Measurements from ENCODE around the gene PARD3B. TPM values are rescaled to one million over a fixed set of nuclear protein-coding genes. Genes with fewer than 3 reads are reported as not detected.
"Not testable (repeated sequence)": the region's sequence is repeated elsewhere in the genome, so short reads cannot be mapped to it uniquely, and the experiment has no call there.

Gene PARD3B
- polyA plus RNA-seq, 3 donors: 36.3 to 41.4 (median 37.7) TPM

DNA sequence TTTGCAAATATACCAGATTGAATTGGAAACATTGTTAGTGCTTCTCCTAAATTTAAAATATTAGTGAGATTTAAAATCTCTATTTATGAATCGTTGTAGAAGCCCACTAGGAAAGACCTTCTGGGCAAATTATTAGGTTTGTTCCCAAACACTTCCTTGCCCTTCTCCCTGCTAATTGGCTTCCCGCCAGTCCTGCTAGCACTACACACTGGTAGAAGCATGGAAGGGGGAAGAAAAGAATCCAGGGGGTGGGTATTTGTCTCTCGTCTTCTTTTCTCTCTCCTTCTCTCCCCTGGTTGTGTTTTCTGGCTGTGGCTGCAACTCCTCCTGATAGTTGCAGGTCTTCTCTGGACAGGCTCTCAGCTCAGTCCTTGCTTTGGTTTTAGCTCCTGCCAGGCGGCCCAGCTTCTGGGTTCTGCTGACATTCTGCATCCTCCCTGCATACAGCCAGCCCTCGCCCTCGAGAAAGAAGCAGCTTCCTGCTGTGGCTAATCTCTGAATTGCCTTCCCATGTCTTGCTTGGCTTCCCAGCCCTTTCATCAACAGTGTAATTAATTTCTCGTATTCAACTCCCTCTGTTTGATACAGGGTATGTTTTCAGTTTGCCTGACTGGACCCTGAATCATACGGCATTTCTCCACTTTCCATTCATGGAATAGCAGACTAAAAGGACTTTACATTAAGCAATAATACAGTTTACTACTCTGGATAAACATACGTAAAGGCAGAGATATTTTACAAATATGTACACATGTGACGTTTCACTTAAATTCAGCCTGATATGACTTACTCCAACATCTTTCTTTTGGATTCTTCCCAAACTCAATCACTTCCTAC, 6.9 kb upstream of the PARD3B start:
- peak in 1 of 3 donors; percentile 9 for DNase-seq (ENCODE audit: low read depth in 3 of 3, low spot score in 2 of 3)

DNA sequence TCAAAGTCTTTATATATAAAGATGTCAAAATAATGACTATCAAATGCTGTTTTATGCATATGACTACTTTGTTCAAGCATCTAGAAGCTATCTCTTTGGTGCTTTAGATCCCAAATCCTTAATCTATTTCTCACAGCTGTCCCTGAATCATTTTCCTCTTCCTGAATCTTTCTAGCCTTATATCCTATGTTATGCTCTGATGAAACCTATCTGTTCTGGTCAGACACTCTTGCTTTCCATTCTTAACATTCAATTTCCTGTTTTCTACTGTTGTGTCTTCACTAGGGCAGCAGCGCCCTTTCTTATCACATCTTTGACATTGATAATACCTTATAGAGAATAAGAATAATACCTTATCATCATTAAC, 6.3 kb upstream of the PARD3B start:
- DNase-seq (ENCODE audit: low read depth in 3 of 3, low spot score in 2 of 3): no peak

DNA sequence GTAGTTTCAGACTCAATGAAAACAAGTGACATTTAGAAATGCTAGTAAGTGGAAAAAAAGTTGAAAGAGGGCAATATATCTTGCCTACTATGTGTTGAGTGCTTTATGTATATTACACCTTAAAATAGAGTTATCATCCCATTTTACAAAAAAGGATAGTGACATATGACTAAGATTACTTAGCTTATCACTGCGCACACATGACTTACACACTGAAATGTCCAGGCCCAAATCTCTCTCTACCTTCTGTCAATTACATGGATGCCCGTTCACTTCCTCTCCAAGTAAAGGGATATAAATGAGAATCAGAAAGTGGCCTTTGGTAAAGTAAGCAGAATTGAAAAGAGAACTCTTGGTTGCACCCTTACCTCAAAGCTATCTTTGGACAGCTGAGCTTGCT, 3.6 kb upstream of the PARD3B start:
- no peak for DNase-seq (ENCODE audit: low read depth in 3 of 3, low spot score in 2 of 3)

DNA sequence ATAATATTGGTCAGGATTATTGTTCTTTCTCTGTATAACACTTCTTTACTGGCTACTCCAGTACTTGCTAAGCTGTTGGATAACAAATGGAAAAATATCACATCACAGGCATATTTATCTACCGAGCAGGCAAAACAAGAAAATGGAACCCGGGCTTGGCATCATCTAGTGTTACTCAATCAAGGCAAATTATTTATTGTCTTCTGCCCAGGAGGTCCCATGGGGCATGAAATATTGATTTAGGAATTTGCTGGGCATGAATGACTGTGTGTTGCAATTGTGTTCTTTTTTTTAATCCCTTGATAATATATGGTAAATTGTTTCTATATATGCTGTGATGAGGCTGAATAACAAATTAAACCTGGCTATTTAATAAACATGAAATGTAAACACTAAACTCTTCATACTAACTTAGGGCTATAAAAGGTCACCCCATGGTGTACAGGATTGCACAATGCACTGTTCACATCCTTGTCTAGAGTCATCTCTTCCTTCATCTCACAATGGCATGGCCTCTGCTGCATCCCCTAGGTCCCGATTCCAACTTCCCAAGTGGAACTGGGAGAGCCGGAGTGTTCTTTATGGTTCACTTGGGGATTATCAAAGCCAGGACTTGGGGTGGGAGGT, 2.2 kb upstream of the PARD3B start:
- no peak for DNase-seq (ENCODE audit: low read depth in 3 of 3, low spot score in 2 of 3)

DNA sequence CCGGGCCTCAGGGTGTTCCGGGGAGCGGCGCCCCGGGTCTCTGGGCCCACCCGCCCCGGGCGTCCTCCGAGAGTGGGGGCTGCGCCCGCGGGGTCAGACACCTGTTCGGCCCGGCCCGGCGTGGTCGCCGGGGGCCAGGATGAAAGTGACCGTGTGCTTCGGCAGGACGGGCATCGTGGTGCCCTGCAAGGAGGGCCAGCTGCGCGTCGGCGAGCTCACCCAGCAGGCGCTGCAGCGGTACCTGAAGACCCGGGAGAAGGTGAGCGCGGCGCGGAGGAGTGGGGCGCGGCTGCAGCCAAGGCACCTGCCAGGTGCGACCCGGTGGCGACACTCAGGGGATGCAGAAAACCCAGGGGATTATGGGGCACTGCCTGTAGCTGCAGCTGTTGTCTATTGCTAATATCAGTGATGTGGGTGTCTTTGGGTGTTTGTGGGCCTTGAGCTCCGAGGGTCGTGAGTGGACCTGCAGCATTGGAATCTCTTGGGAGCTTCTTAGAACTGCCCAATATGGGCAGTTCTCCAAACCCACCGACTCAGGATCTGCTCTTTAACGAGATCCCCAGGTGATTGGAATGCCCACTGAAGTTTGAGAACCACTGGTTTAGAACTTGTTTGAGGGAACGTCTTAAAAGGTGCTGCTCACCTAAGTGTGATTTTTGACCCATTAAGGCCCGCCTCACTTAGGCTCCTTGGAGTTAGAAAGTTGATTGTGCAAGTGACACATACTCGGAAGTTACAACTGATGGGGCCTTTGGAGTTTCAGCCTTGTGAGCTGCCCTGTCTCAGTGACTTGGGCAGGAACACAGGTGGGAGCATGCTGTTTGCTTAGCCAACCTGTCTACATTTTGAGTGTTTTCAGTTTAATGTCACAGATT, 823 bp downstream of the PARD3B start:
- peak in 2 of 3 donors; percentile 4 to 20 for DNase-seq (ENCODE audit: low read depth in 3 of 3, low spot score in 2 of 3)

DNA sequence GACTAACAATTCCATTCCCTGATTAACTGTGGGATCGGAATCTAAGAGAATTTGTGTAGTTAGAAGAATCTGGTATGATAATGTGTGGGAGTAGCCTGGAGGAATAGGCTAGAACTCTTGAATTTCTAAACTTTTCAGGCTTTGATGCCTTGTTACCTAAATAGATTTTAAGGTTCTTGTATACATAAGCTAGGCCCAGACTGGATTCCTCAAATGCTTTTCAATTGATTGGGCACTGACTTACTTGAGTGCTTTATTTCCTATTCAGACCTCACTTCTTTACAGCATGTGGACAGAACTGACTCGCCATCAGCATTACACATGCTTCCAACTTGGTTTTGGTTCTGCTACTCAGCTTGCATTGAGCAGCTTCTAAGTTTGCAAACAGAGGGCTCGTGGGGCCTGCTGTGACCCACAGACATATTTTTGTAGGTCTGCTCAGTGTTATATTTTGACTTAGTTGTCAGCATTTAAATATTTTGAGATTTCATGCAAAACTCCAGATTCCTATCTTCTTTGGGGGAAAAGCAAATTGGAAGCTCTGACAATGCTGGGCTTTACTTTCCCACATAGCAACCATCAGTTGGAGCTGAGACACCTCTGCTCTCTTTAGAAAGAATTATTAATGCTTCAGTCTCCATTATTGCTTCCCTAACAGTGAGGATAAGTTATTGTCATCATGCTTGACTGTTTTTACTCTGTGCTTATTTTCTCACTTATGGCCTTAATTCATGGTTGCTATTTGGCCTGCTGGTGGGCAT, 5.7 kb downstream of the PARD3B start:
- no peak for DNase-seq (ENCODE audit: low read depth in 3 of 3, low spot score in 2 of 3)

DNA sequence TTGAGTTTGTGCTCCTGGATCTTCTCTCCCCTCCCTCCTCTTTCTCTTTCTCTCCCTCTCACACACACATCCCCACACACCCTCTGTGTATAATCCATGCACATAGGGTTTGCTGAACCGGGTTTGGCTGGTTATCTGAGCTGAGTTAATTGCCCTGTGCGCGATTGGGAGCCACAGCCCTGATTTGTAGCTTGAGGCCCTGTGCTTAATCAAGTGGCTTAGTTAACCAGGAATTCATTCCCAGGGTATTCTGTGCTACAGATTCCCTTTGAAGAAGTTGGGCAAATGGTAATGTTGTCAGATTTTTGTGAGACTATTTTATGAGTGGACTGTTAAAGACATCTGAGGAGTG, 6.2 kb downstream of the PARD3B start:
- no peak for DNase-seq (ENCODE audit: low read depth in 3 of 3, low spot score in 2 of 3)

DNA sequence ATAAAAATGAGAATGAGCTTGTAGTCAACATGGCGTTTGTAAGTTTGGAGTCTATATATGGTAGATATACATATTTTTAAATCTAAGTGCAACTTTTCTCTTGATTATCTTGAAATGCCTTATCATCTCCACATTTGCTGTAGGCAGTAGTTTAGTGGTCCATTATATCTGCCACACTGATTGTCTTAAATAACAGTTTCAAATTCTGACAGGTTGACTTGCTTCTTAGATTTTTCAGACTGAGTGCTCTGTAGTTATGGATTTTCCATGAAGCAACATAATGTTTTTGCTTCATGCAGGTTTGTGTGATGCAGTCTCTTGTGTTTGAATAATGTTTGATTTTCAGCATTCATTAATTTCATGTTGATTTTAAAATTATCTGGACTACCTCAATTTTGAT, 12.3 kb downstream of the PARD3B start:
- no peak for DNase-seq (ENCODE audit: low read depth in 3 of 3, low spot score in 2 of 3)

DNA sequence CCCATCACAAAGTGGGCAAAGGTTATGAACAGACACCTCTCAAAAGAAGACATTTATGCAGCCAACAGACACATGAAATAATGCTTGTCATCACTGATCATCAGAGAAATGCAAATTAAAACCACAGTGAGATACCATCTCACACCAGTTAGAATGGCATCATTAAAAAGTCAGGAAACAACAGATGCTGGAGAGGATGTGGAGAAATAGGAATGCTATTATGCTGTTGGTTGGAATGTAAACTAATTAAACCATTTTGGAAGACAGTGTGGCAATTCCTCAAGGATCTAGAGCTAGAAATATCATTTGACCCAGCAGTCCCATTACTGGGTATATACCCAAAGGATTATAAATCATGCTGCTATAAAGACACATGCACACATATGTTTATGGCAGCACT, 14.1 kb downstream of the PARD3B start:
- not testable (repeated sequence) for DNase-seq (ENCODE audit: low read depth in 3 of 3, low spot score in 2 of 3)

DNA sequence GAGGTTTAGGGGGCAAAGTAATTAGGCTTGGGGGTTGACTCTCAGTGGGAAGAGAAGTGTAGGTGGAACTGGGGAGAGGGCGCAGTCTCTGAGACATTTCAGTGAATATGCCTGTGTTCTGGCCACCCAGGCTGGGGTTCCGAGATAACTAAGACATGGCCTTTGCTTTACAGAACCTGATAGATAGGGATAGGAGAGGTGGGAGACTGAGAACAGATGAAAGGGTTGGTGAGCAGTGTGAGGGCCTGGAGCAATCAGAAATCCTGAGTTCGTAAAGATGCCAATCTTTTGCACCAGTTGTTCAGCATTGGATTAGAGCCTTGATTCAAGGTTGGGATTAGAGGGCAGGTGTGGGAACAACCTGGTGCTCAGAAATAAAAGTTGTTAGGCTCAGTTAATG, 15.6 kb downstream of the PARD3B start:
- no peak for DNase-seq (ENCODE audit: low read depth in 3 of 3, low spot score in 2 of 3)

DNA sequence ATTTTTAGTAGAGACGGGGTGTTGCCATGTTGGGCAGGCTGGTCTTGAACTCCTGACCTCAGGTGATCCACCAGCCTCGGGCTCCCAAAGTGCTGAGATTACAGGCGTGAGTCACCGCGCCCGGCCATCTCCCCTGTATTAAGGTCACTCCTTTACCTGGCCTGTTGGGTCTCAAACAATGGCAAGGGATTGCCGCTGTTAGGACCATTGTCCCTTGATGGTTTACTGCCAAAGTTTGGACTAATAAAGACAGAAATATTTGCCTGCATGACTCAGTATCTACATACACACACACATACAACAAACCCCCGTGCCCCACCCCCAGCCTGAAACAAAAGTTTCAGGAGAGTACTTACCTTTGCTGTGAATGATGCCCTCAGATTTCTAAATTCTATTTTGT, 16.5 kb downstream of the PARD3B start:
- no peak for DNase-seq (ENCODE audit: low read depth in 3 of 3, low spot score in 2 of 3)

DNA sequence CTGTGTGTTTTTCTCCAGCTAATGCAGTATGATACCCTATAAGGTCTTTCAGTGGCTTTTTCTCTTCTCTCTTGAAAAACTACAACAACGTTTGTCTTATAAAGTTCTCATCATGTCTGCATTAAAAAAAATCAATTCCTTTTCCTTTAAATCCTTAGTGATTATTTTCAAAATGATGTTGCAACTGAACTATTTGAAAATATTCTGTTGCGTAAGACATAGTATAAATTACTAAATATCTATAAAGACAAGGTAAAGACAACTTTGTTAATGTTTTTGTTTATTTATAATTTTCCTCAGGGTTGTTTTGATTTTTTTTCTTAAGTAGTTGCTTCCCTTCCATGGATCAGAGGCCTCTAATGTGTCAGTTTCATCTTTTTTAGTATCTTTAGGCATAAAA, 21.2 kb downstream of the PARD3B start:
- DNase-seq (ENCODE audit: low read depth in 3 of 3, low spot score in 2 of 3): no peak

DNA sequence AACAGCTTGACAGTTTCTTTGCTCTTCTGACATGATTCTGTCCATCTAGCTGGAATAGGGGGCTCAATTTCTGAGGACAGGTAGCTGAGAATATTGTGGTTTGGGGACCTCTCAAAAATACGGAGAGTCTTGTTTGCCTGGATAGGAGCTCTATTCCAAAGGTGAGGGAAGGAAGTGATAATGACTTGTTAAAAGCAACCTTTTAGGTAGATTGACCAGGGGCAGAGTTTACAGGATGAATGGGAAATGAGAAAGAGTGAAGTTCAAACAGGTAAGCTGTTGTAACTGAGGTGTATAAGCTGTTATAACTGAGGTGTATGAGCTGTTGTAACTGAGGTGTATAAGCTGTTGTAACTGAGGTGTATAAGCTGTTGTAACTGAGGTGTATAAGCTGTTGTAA, 25.1 kb downstream of the PARD3B start:
- no peak for DNase-seq (ENCODE audit: low read depth in 3 of 3, low spot score in 2 of 3)

DNA sequence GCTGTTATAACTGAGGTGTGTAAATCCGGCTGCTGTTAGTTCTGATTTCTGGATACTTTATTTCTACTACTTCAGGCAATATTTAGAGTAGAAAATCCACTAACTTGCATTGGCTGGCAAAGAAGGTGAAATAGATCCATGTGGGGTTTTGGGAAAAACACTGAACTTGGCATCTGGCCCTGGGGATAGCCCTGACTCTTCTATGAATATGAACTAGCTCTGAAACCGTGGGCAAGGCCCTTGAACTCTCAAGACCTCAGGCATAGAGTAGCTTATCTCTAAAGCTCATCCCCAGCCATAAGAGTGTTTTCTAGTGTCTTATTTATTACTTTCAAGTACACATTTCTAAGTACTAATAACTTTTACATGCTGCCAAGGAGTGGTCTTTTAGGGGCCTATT, 25.8 kb downstream of the PARD3B start:
- no peak for DNase-seq (ENCODE audit: low read depth in 3 of 3, low spot score in 2 of 3)

DNA sequence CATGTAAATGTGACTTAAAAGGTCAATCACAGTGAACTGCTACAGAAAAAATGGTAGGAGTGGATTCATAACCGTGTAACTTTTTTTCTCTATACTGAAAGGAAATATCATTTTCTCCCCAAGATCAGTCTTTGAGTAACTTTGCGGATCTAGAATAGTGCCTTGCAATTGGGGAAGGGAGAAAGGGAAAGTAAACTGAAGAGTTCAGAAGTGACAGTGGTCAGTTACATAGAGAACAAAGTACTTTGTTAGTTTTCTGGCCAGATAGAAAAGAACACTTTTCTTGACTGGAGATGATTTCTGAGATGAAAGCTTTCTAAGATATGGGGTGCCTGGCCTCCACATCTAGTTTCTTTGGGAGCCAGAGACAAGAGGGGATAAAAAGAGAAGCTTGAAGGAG, 26.6 kb downstream of the PARD3B start:
- no peak for DNase-seq (ENCODE audit: low read depth in 3 of 3, low spot score in 2 of 3)

DNA sequence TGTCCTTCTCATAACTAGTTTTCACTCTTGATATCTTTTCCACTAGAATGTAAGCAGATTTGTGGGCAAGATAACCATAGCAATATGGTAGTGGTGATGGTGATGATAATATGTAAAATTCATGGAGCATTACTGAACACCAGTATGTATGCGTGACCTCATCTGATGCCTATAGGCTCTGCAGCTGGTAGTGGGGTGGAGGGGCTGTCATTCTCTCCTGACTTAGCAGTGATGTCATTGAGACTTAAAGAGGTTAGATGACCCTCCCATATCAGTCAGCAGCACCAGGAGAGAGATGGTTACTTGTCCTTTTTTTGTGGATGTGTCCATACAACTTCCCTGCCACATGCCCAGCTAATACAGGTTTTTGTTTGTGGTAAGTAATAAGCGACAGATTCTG, 27.9 kb downstream of the PARD3B start:
- DNase-seq (ENCODE audit: low read depth in 3 of 3, low spot score in 2 of 3): no peak

DNA sequence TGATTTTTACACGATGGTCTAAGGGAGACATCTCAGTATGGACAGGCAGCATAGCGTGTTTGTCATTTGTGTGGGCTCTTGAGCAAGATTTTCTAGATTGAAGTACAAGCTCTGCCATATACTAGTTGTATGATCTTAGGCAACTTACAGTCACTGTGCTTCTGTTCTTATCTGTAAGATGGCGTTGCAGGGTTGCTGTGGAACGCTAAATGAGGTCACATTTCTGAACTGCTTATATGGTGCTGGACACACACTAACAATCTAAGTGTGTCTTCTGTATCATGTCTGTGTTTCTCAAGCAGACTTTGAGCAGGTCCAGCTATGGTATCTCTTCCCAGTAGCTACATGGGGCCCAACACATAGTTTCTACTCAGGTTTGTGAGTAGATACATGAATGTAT, 29.2 kb downstream of the PARD3B start:
- DNase-seq (ENCODE audit: low read depth in 3 of 3, low spot score in 2 of 3): no peak

DNA sequence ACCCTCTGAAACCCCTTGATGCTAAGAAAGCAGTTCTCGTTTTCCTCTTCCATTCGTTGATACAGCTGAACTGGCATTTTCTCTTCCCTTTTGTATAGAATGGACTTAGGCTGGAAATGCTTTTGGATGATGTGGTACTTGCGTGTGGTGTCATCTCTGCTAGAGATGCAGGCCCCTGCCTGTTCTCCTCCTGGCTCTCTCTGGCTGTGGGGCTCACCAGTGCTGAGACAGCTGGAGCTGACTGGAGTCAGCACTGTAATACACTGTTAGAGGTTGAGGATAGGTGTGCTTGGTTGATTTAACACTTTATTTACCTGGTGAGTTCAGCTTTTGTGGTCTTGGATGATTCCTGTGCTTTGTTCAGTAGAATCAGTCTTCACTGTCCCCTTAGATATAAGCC, 30.2 kb downstream of the PARD3B start:
- DNase-seq (ENCODE audit: low read depth in 3 of 3, low spot score in 2 of 3): no peak

DNA sequence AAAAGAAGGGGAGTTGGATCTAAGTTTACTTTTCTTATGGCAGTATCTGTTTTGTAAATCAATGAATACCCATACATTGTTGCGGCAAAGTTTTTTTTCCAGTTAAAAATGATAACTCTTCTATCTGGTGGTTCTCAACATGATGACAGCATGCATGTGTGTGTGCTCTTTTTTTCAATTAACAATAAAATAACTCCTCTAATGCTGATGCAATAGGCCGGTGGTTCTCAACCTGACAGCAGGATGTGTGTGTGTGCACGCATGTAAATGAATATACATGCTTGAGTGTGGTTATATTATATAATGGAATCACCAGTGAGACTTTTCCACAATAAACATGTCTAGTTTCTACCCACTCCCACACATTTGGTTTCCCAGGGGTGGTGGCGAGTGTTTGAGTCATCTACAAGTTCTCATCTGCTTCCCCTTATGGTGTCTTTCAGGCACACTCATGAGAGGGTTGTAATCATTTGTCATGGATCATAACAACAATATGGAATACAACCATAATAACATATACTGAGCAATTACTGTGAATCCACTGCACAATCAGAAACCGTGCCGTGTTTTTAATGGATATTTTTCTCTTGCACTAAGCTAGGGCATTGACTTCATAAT, 31.2 kb downstream of the PARD3B start:
- no peak for DNase-seq (ENCODE audit: low read depth in 3 of 3, low spot score in 2 of 3)

DNA sequence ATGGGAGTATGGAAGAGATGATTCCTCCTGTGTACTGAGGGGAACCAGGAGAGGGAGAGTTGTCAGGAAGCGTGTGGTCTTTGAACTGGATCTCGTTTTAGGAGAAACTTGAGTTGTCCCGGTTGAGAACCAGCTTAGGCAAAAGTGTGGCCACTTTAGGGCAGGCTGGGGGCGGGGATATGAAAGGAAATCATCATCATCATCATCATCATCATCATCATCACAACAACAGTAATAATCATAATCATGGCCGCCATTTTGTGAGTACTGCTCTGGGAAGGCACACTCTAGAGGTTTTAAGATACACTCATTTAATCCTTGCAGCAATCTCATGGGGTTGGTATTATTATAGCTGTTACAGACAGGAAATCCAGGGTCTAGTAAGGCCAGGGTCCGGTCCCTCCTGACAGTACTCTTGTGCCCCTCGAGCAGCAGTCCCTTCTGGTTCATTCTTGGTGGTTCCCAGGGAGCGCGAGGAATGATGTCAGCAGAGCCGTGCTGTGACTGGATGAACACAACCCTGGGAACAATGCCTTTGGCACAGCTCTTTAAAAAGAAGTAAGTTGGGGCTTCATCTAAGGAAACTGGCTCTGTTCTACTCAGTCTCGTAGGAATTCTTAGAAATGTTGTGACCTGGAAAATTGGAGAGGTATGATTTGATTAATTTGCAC, 33.8 kb downstream of the PARD3B start:
- DNase-seq (ENCODE audit: low read depth in 3 of 3, low spot score in 2 of 3): no peak
